ENCODE measurements around the gene KLF13. TPM values are rescaled to one million over a fixed set of nuclear protein-coding genes. Genes with fewer than 3 reads are reported as not detected.

Gene KLF13
- total RNA-seq, 2 donors from 2014 or later, result 18.7 to 18.9 TPM

DNA sequence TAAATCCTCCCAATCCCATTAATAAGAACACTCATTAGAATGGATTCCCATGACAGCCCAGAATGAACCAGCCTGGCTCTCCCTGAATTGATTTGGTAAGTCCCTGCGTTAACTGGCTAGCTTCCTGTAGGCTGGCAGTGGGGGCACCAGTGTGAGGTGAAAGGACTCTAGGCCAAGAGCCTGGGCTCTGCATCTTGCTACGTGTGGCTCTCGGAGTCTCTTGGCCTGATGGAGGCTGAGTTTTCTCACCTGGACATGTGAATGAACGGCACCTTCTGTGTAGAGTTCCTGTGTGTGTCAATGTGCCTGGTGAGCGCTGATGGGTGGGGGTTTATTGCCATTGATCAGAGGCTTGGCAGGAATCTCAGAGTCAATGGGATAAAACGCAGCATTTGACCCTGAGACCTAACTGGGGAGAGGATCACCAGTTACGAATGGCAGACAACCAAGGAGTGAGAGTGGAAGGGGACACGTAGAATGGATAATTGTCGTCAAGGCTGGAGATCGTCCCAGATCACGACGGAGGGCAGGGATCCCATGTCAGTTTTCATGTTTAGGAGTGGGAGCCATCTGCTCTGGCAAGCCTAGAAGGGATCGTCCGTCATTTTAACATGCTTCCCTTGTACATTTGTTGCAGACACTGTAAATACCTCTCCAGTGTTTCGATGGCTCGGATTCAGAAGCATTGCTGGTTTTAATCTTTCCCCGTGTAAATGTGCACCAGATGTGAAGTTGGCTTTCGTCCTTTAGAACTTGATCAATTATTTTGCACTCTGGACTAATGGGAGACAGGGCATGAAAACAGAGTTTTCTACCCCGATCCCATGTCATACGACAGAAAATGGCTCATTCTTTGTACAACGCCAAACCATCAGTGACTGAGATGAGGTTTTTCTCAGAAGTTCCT, 9.0 kb upstream of the KLF13 start:
- peaks cover 8% of the 10 kb centered on the region for H3K9me3 ChIP-seq (ENCODE audit: control insufficient read depth, low read length)
- Mint-ChIP-seq H3K4me3 (no peak overlapping the region), H3K9me3 (peaks cover 13% of the 10 kb centered on the region), H3K27me3 (ENCODE audit: insufficient read depth) (peaks cover 22% of the 10 kb centered on the region), H3K4me1 (peaks cover 17% of the 10 kb centered on the region), H3K27ac (no peak overlapping the region), H3K36me3 (ENCODE audit: low read depth) (no peaks in the 10 kb centered on the region)
- H3K27ac ChIP-seq (ENCODE audit: low read depth, low read length), result no peak overlapping the region
- DNase-seq, result no peak
- H3K4me1 ChIP-seq (ENCODE audit: control insufficient read depth, insufficient read depth, low read length), result no peaks in the 10 kb centered on the region
- H3K27me3 ChIP-seq (ENCODE audit: control insufficient read depth, insufficient read depth, low read length, poor library complexity, severe bottlenecking), result peaks cover 51% of the 10 kb centered on the region
- no peak for TF ChIP-seq CTCF (conservative IDR thresholded peaks at IDR 0.05)
- 90 to 93% methylated on average over 21 of the region's 21 CpGs for WGBS, 2 experiments (ENCODE audit: insufficient coverage in 1 of 2, insufficient read length in 1 of 2)
- no peak overlapping the region for H3K4me3 ChIP-seq (ENCODE audit: low read length)
- no peaks in the 10 kb centered on the region for H3K36me3 ChIP-seq (ENCODE audit: control insufficient read depth, insufficient read depth, low read length)
- no peak overlapping the region for H3K9ac ChIP-seq (ENCODE audit: extremely low read depth, low read length, poor library complexity, severe bottlenecking)

GRCh38 chr15:31318429-31318828, 8.2 kb upstream of the KLF13 start:
- Mint-ChIP-seq H3K36me3 (ENCODE audit: low read depth) (no peaks in the 10 kb centered on the region), H3K27ac (no peak overlapping the region), H3K4me3 (no peak overlapping the region), H3K4me1 (peaks cover 17% of the 10 kb centered on the region), H3K27me3 (ENCODE audit: insufficient read depth) (peaks cover 25% of the 10 kb centered on the region), H3K9me3 (peaks cover 11% of the 10 kb centered on the region)
- Histone ChIP-seq H3K4me1 (ENCODE audit: control insufficient read depth, insufficient read depth, low read length) (no peaks in the 10 kb centered on the region), H3K4me3 (ENCODE audit: low read length) (no peak overlapping the region), H3K9ac (ENCODE audit: extremely low read depth, low read length, poor library complexity, severe bottlenecking) (no peak overlapping the region), H3K36me3 (ENCODE audit: control insufficient read depth, insufficient read depth, low read length) (no peaks in the 10 kb centered on the region), H3K9me3 (ENCODE audit: control insufficient read depth, low read length) (peaks cover 8% of the 10 kb centered on the region), H3K27me3 (ENCODE audit: control insufficient read depth, insufficient read depth, low read length, poor library complexity, severe bottlenecking) (peaks cover 59% of the 10 kb centered on the region), H3K27ac (ENCODE audit: low read depth, low read length) (no peak overlapping the region)
- no peak for DNase-seq
- no peak for TF ChIP-seq CTCF (conservative IDR thresholded peaks at IDR 0.05)
- 91 to 100% methylated on average over 4 of the region's 4 CpGs for WGBS, 2 experiments (ENCODE audit: insufficient coverage in 1 of 2, insufficient read length in 1 of 2)

GRCh38 chr15:31320022-31320421, 6.6 kb upstream of the KLF13 start:
- 80 to 93% methylated on average over 4 to 5 of the region's 5 CpGs for WGBS, 2 experiments (ENCODE audit: insufficient coverage in 1 of 2, insufficient read length in 1 of 2)
- TF ChIP-seq CTCF (conservative IDR thresholded peaks at IDR 0.05), result no peak

More at GRCh38 chr15:31320022-31320421, 6.6 kb upstream of the KLF13 start:
- Histone ChIP-seq H3K27me3 (ENCODE audit: control insufficient read depth, insufficient read depth, low read length, poor library complexity, severe bottlenecking) (peaks cover 75% of the 10 kb centered on the region), H3K9me3 (ENCODE audit: control insufficient read depth, low read length) (peaks cover 8% of the 10 kb centered on the region), H3K4me3 (ENCODE audit: low read length) (no peak overlapping the region), H3K4me1 (ENCODE audit: control insufficient read depth, insufficient read depth, low read length) (no peaks in the 10 kb centered on the region), H3K9ac (ENCODE audit: extremely low read depth, low read length, poor library complexity, severe bottlenecking) (no peak overlapping the region), H3K27ac (ENCODE audit: low read depth, low read length) (no peak overlapping the region), H3K36me3 (ENCODE audit: control insufficient read depth, insufficient read depth, low read length) (no peaks in the 10 kb centered on the region)
- Mint-ChIP-seq H3K4me3 (no peak overlapping the region), H3K27ac (no peak overlapping the region), H3K4me1 (peaks cover 20% of the 10 kb centered on the region), H3K36me3 (ENCODE audit: low read depth) (no peaks in the 10 kb centered on the region), H3K9me3 (peaks cover 7% of the 10 kb centered on the region), H3K27me3 (ENCODE audit: insufficient read depth) (peaks cover 40% of the 10 kb centered on the region)
- DNase-seq, result no peak
